ENCODE results near the gene MEGF8. TPM values are rescaled to one million over a fixed set of nuclear protein-coding genes. Genes with fewer than 3 reads are reported as not detected.

Gene MEGF8
- total RNA-seq, 1 experiment from 2014 or later: 11.6 TPM

GRCh38 chr19:42353341-42354015, 28.0 kb downstream of the MEGF8 start:
- no peak for DNase-seq (ENCODE audit: low read depth)

GRCh38 chr19:42355896-42356295, 30.5 kb downstream of the MEGF8 start:
- DNase-seq (ENCODE audit: low read depth): no peak

- DNase-seq (ENCODE audit: low read depth): no peak
Observed at GRCh38 chr19:42356686-42357085, 31.3 kb downstream of the MEGF8 start.

DNA sequence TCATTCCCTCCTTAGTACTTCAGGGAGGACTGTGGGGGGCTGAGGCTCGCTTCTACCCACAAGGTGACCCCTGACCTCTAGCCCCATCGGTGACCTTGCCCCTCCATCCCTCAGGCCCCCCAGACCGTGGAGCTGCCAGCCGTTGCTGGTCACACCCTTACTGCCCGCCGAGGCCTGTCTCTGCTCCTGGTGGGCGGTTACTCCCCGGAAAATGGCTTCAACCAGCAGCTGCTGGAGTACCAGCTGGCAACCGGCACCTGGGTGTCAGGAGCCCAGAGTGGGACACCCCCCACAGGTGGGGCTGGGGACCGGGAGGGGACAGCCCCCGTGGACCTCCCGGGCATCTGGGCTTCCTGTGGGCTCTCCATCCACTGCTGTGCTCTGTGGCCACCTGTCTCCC, 31.9 kb downstream of the MEGF8 start:
- no peak for DNase-seq (ENCODE audit: low read depth)

DNA sequence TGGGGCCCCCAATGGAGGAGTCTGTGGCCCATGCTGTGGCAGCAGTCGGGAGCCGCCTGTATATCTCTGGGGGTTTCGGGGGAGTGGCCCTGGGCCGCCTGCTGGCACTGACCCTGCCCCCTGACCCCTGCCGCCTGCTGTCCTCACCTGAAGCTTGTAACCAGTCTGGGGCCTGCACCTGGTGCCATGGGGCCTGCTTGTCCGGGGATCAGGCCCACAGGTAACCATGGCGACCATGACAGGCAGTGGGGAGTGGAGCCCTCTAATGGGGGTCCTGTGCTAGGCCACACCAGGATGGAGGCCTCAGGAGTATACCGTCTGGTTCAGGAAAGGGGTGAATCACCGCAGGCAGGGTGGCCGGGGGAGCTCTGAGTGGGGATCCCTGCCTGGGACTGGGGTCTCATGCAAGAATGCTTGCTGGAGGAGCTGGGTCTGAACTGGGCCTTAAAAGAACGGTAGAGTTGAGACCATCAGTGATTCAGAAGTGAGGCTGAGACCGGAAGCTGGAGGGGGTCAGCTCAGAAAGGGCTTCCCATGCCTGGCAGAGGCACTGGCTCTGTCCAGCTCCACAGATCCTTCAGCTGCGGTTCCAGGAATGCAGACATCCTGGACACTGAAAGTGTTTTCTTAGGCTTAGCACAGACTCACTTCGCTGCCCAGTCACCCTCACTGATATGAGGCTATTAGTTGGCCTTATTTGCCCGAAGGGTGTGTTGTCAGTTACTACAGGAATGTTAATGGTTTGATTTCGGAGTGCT, 35.5 kb downstream of the MEGF8 start:
- peak; percentile 30 for DNase-seq (ENCODE audit: low read depth)

GRCh38 chr19:42361545-42361910, 36.1 kb downstream of the MEGF8 start:
- no peak for DNase-seq (ENCODE audit: low read depth)

GRCh38 chr19:42362342-42362741, 36.9 kb downstream of the MEGF8 start:
- no peak for DNase-seq (ENCODE audit: low read depth)

- no peak for DNase-seq (ENCODE audit: low read depth)
Observed at GRCh38 chr19:42362891-42363440, 37.5 kb downstream of the MEGF8 start.

DNA sequence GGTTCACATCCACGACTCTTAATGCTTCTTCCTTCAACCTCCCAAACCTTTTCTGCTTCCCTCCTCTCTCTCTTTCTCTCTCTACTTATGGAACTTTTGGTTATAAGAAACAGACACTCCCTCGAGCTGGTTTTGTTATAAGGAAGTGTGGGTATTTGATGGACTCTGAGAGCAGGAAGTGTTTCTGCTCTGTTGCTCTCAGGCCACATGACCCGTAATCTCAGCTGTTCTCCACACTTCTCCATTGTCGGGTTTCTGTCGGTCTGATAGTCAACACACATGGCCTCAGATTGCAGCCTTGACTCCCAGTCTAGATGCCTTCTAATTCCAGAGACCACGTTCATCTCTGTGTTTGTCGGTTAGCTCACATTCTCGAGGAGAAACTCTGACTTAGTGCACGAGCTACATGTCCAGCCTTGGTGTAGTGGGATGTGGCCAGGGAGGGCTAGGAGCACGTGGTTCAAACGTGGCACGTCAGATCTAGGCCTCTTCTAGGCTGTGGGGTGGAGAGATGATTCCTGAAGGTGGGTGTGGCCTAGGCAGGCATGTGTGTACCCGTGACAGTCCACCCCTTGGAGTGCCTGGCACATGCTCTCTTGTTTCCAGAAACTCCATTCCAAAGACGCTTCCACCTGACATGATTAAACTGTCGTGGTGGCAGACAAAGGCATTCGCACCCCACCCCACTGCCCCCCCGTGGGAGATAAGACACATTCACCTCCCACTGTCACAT, 38.3 kb downstream of the MEGF8 start:
- no peak for DNase-seq (ENCODE audit: low read depth)

- no peak for DNase-seq (ENCODE audit: low read depth)
Observed at GRCh38 chr19:42366673-42367072, 41.2 kb downstream of the MEGF8 start.

- no peak for DNase-seq (ENCODE audit: low read depth)
Observed at GRCh38 chr19:42367929-42368328, 42.5 kb downstream of the MEGF8 start.

DNA sequence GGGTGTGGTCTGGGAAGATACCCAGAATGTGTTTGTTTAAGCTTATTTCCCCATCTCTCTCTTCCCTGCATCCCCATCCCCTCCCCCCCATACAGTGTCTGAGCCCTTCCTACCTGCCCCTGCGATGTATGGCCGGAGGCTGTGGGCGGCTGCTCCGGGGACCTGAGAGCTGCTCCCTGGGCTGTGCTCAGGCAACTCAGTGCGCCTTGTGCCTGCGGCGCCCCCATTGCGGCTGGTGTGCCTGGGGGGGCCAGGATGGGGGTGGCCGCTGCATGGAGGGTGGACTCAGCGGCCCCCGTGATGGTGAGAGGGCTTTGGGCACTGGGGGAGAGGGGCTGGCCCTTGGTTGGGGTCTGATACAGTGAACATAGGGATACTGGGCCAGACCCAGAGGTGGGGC, 42.9 kb downstream of the MEGF8 start:
- no peak for DNase-seq (ENCODE audit: low read depth)

DNA sequence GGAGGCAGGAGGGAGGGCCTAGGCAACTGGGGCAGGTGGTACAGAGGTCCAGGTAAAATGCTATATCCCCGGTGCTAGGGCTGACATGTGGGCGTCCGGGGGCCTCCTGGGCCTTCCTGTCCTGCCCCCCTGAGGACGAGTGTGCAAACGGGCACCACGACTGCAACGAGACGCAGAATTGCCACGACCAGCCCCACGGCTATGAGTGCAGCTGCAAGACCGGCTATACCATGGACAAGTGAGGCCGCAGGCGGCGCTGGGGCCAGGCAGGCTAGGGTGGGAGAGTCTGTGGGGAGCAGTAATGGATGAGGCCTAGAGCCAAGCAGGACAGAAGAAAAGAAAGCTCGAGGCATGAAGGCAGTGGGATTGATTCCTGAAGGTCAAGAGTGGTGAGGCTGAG, 43.3 kb downstream of the MEGF8 start:
- no peak for DNase-seq (ENCODE audit: low read depth)

DNA sequence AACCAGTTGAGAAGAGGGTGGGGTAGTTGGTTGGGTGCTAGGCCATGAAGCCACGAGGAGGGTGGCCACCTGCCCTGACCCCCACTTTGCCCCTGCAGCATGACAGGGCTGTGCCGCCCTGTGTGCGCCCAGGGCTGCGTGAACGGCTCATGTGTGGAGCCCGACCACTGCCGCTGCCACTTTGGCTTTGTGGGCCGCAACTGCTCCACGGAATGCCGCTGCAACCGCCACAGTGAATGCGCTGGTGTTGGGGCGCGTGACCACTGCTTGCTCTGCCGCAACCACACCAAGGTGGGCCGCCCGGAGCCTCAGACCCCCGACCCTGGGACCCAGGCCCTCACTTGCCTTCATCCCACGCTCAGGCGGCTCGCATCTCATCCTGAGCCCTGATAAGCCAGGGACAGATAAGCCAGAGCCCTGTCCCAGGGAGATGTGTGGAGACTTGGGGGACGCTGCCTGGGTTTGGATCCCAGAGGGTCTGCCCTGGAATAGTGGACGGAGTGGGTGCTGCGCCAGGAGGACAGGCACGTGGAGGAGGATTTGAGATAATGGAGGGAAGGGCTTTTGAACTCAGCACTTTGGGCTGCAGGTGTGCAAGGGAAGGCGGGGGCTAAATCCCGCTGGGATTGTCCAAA, 44.1 kb downstream of the MEGF8 start:
- no peak for DNase-seq (ENCODE audit: low read depth)

DNA sequence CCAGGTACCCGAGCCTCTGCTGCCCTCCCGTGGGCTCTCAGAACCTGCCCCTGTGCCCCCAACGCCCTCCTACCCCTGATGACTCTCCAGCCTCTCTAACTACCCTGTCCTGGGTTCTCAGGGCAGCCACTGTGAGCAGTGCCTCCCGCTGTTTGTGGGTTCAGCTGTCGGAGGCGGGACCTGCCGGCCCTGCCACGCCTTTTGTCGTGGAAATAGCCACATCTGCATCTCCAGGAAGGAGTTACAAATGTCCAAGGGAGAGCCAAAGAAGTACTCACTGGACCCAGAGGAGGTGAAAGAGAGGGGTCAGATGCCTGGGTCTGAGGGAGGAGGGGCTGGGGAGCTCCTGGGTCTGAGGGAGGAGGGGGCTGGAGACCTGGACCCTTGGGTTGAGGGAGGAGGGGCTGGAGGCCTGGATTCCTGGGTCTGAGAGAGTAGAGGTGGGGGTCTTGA, 44.7 kb downstream of the MEGF8 start:
- no peak for DNase-seq (ENCODE audit: low read depth)

- DNase-seq (ENCODE audit: low read depth): no peak
Observed at GRCh38 chr19:42370626-42371175, 45.3 kb downstream of the MEGF8 start.

- DNase-seq (ENCODE audit: low read depth): no peak
Observed at GRCh38 chr19:42374826-42375376, 49.5 kb downstream of the MEGF8 start.

- no peak for DNase-seq (ENCODE audit: low read depth)
Observed at GRCh38 chr19:42375415-42376176, 50.2 kb downstream of the MEGF8 start.

GRCh38 chr19:42376177-42376555, 50.7 kb downstream of the MEGF8 start:
- DNase-seq (ENCODE audit: low read depth): no peak

All from Daoy (cell line).